Activated effector memory CD4-positive, alpha-beta T cell treated with Interleukin-2 at 50 U/mL for 16 hours (primary cell): ENCODE measurements around the gene LIMK2.

Source experiments
- DNase-seq: peaks from one replicate; pipeline ENCODE4 v3.0.0-alpha.2; 2020

The LIMK2 gene

GRCh38 chr22:31275576-31275975, 63.5 kb downstream of the LIMK2 start:
- DNase-seq = no peak

- DNase-seq = no peak
These were observed 64.5 kb downstream of the LIMK2 start for GRCh38 chr22:31276426-31277167.

GRCh38 chr22:31277741-31278140, 65.6 kb downstream of the LIMK2 start:
- DNase-seq = no peak

- no peak for DNase-seq
These were observed 66.1 kb downstream of the LIMK2 start for GRCh38 chr22:31278151-31278621.

- DNase-seq = peak; percentile 41
These were observed 66.7 kb downstream of the LIMK2 start for GRCh38 chr22:31278626-31279326.

GRCh38 chr22:31279327-31279669, 67.2 kb downstream of the LIMK2 start:
- DNase-seq = no peak

GRCh38 chr22:31279821-31280505, 67.9 kb downstream of the LIMK2 start:
- no peak for DNase-seq

GRCh38 chr22:31281733-31282132, 69.6 kb downstream of the LIMK2 start:
- no peak for DNase-seq

- DNase-seq = no peak
These were observed 70.8 kb downstream of the LIMK2 start for GRCh38 chr22:31282748-31283468.

- DNase-seq = no peak
These were observed 72.4 kb downstream of the LIMK2 start for GRCh38 chr22:31284281-31285155.

- peak; percentile 51 for DNase-seq
These were observed 74.5 kb downstream of the LIMK2 start for GRCh38 chr22:31286360-31287255.

- no peak for DNase-seq
These were observed 75.9 kb downstream of the LIMK2 start for GRCh38 chr22:31287818-31288495.

GRCh38 chr22:31288496-31289240, 76.6 kb downstream of the LIMK2 start:
- no peak for DNase-seq

GRCh38 chr22:31289344-31289743, 77.2 kb downstream of the LIMK2 start:
- no peak for DNase-seq

GRCh38 chr22:31290494-31291471, 78.7 kb downstream of the LIMK2 start:
- DNase-seq = peak; percentile 91

- no peak for DNase-seq
These were observed 79.6 kb downstream of the LIMK2 start for GRCh38 chr22:31291481-31292235.

GRCh38 chr22:31292236-31292989, 80.3 kb downstream of the LIMK2 start, which contains the start of gene PIK3IP1:
Gene PIK3IP1 (minus strand): TSS chr22:31292488. CDS start chr22:31292344, 144 bp downstream.
- DNase-seq = peak; percentile 83
